IMR-90 (cell line): ENCODE results near the gene RTN4IP1.
"Not testable (repeated sequence)": the region's sequence is repeated elsewhere in the genome, so short reads cannot be mapped to it uniquely, and the experiment has no call there.

Experiments used
- BHLHE40 ChIP-seq: fragments of 150-350 bp; IDR thresholded peaks from 2 replicates; pipeline ENCODE4 v1.6.1; 2016; ENCODE audit warnings: mild to moderate bottlenecking, low read depth, low read length
- CEBPB ChIP-seq: IDR thresholded peaks from 2 replicates; pipeline ENCODE4 v1.6.1; 2012; ENCODE audit warnings: low read depth, low read length, improper control_type of control experiment
- CTCF ChIP-seq: conservative IDR thresholded peaks from 2 replicates; pipeline ENCODE4 v1.5.1; 2012; ENCODE audit warnings: mild to moderate bottlenecking, low read depth, low read length, improper control_type of control experiment
- FOS ChIP-seq: fragments of 150-350 bp; IDR thresholded peaks from 2 replicates; pipeline ENCODE4 v1.6.1; 2016; ENCODE audit warnings: low read depth, low read length
- NFE2L2 ChIP-seq: fragments of 150-350 bp; IDR thresholded peaks from 2 replicates; pipeline ENCODE4 v1.6.1; 2016; ENCODE audit warnings: low read depth, mild to moderate bottlenecking, low read length
- POLR2A ChIP-seq: IDR thresholded peaks from 2 replicates; pipeline ENCODE4 v1.6.1; 2012; ENCODE audit warnings: mild to moderate bottlenecking, low read depth, low read length
- SMC3 ChIP-seq: fragments of 150-350 bp; IDR thresholded peaks from 2 replicates; pipeline ENCODE4 v1.6.1; 2016; ENCODE audit warnings: low read depth, mild to moderate bottlenecking, antibody characterized with exemption, low read length, moderate library complexity

GRCh38 chr6:106548926-106549455, 80.3 kb downstream of the RTN4IP1 start:
- TF ChIP-seq CTCF, FOS, SMC3, CEBPB, POLR2A, BHLHE40, NFE2L2: not testable (repeated sequence)
